ENCODE results near the gene PMP22. TPM values are rescaled to one million over a fixed set of nuclear protein-coding genes. Genes with fewer than 3 reads are reported as not detected.

Gene PMP22
- total RNA-seq, 1 experiment from 2014 or later: 28.7 TPM

- H3K4me1 ChIP-seq (ENCODE audit: control insufficient read depth in 1 of 2, insufficient read depth in 2 of 2, low read length in 2 of 2): peaks cover 0 to 9% of the 10 kb centered on the region in 2 experiments; a peak in 2 of 4 replicates
- DNase-seq (ENCODE audit: low read depth, low spot score): no peak
- H3K9ac ChIP-seq (ENCODE audit: low read length): no peak overlapping the region
- POLR2A ChIA-PET: no interaction called here
- no TSS peak for BruUV-seq (replicated peaks)
- H2AFZ ChIP-seq (ENCODE audit: low read depth, low read length, poor library complexity, severe bottlenecking): no peak overlapping the region
- no peak overlapping the region for H3K27ac ChIP-seq (ENCODE audit: low read depth, low read length)
- CTCF ChIA-PET: no interaction called here
- RAD21 ChIA-PET (ENCODE audit: low non-redundant PET in 1 of 2, low total read pairs in 2 of 2, uncharacterized antibody in 2 of 2, unreplicated experiment in 2 of 2): no interaction called here
- no peaks in the 10 kb centered on the region for H4K20me1 ChIP-seq (ENCODE audit: insufficient read depth)
- TF ChIP-seq EZH2phosphoT487 (IDR thresholded peaks at IDR 0.05; ENCODE audit: borderline replicate concordance): no peak
- TF ChIP-seq TCF7L2 (IDR thresholded peaks at IDR 0.05; ENCODE audit: borderline replicate concordance, extremely low read depth, insufficient read depth, insufficient read length): no peak
- TF ChIP-seq CEBPB (IDR thresholded peaks at IDR 0.05; ENCODE audit: low read depth): no peak
- TF ChIP-seq, protein P1, sequence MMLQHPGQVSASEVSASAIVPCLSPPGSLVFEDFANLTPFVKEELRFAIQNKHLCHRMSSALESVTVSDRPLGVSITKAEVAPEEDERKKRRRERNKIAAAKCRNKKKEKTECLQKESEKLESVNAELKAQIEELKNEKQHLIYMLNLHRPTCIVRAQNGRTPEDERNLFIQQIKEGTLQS (IDR thresholded peaks at IDR 0.05): no peak
- no peak for TF ChIP-seq SP1 (IDR thresholded peaks at IDR 0.05; ENCODE audit: low read depth)
- TF ChIP-seq MAX (IDR thresholded peaks at IDR 0.05): no peak
- H3K4me2 ChIP-seq (ENCODE audit: low read length): no peak overlapping the region
- H3K79me2 ChIP-seq (ENCODE audit: insufficient read depth, low read length): no peaks in the 10 kb centered on the region
- ATAC-seq: no peak
- H3K9me2 ChIP-seq (ENCODE audit: insufficient read depth): no peaks in the 10 kb centered on the region
- no peaks in the 10 kb centered on the region for H3K36me3 ChIP-seq (ENCODE audit: control insufficient read depth in 1 of 2, insufficient read depth in 2 of 2, low read length in 2 of 2)
- no peak overlapping the region for H3K4me3 ChIP-seq (replicated peaks in 1 of 2; ENCODE audit: low read depth in 1 of 2, low read length in 2 of 2)
- no peaks in the 10 kb centered on the region for H3K9me3 ChIP-seq (ENCODE audit: control insufficient read depth in 1 of 2, insufficient read depth in 1 of 2, low read depth in 1 of 2, low read length in 2 of 2)
- intact Hi-C loops (cut with micrococcal nuclease): no loop called here
- no peaks in the 10 kb centered on the region for H3K27me3 ChIP-seq (ENCODE audit: insufficient read depth, low read length)
These were observed 13.3 kb upstream of the PMP22 start for GRCh38 chr17:15278380-15278779.

DNA sequence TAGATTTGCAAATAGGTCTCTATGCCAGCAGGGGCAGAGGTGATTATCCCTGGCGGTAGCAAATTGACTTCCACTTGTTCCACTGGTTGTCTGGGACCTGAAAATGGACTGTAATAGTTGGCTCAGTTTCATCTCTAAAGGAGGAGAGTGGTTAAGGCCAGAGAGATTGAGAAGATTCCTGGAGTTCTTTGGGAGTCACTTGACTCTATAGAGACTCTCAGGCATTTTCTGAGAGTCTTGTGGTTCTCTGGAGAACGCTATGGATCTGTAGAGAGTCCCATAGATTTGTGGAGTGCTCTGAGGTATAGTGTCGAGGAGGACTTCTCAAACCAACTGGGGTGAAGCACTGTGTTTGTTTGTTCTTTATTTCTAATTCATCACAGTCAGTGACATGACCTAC is 8.9 kb upstream of the PMP22 start:
- ChIA-PET RAD21 (ENCODE audit: low non-redundant PET in 1 of 2, low total read pairs in 2 of 2, uncharacterized antibody in 2 of 2, unreplicated experiment in 2 of 2) (no interaction called here), CTCF (no interaction called here), POLR2A (no interaction called here)
- ATAC-seq (no peak), DNase-seq (ENCODE audit: low read depth, low spot score) (no peak)
- no peaks in the 10 kb centered on the region for H3K36me3 ChIP-seq (ENCODE audit: control insufficient read depth in 1 of 2, insufficient read depth in 2 of 2, low read length in 2 of 2)
- H3K4me1 ChIP-seq (ENCODE audit: control insufficient read depth in 1 of 2, insufficient read depth in 2 of 2, low read length in 2 of 2): peaks cover 0 to 8% of the 10 kb centered on the region in 2 experiments; a peak in 2 of 4 replicates
- no peaks in the 10 kb centered on the region for H4K20me1 ChIP-seq (ENCODE audit: insufficient read depth)
- no peak for TF ChIP-seq SIN3A (IDR thresholded peaks at IDR 0.05; ENCODE audit: low read depth)
- no peak for TF ChIP-seq EZH2 (IDR thresholded peaks at IDR 0.05)
- no peak for TF ChIP-seq MAX (IDR thresholded peaks at IDR 0.05)
- TF ChIP-seq TCF7L2 (IDR thresholded peaks at IDR 0.05; ENCODE audit: borderline replicate concordance, extremely low read depth, insufficient read depth, insufficient read length): no peak
- TF ChIP-seq CEBPB (IDR thresholded peaks at IDR 0.05; ENCODE audit: low read depth): no peak
- TF ChIP-seq SP1 (IDR thresholded peaks at IDR 0.05; ENCODE audit: low read depth): no peak
- no peak for TF ChIP-seq YY1 (IDR thresholded peaks at IDR 0.05; ENCODE audit: extremely low read depth, insufficient replicate concordance, low read depth, low read length)
- no peak for TF ChIP-seq EGR1 (IDR thresholded peaks at IDR 0.05; ENCODE audit: low read depth)
- BruUV-seq (replicated peaks): no TSS peak
- no peaks in the 10 kb centered on the region for H3K9me3 ChIP-seq (ENCODE audit: control insufficient read depth in 1 of 2, insufficient read depth in 1 of 2, low read depth in 1 of 2, low read length in 2 of 2)
- H3K79me2 ChIP-seq (ENCODE audit: insufficient read depth, low read length): no peaks in the 10 kb centered on the region
- H3K9me2 ChIP-seq (ENCODE audit: insufficient read depth): no peaks in the 10 kb centered on the region
- no peak overlapping the region for H2AFZ ChIP-seq (ENCODE audit: low read depth, low read length, poor library complexity, severe bottlenecking)
- H3K4me2 ChIP-seq (ENCODE audit: low read length): no peak overlapping the region
- no peak overlapping the region for H3K4me3 ChIP-seq (replicated peaks in 1 of 2; ENCODE audit: low read depth in 1 of 2, low read length in 2 of 2)
- H3K27me3 ChIP-seq (ENCODE audit: insufficient read depth, low read length): no peaks in the 10 kb centered on the region
- H3K27ac ChIP-seq (ENCODE audit: low read depth, low read length): no peak overlapping the region
- intact Hi-C loops (cut with micrococcal nuclease): no loop called here
- no peak overlapping the region for H3K9ac ChIP-seq (ENCODE audit: low read length)

All from HCT116 (cell line).